G401.6 (cell line): ENCODE measurements around the gene WNT3A.

Experiments
- FAIRE-seq: peaks from 2 replicates; lab custom pipeline; 2012; peaks lifted over from hg19 to GRCh38; lab: Jason Lieb, UNC

The WNT3A gene

GRCh38 chr1:228048659-228049298 is 42.0 kb downstream of the WNT3A start:
- FAIRE-seq: no peak

GRCh38 chr1:228050571-228051231 is 43.9 kb downstream of the WNT3A start:
- FAIRE-seq: no peak

GRCh38 chr1:228058172-228058948 is 51.6 kb downstream of the WNT3A start:
- FAIRE-seq: no peak

- FAIRE-seq: no peak
These were observed 52.3 kb downstream of the WNT3A start for GRCh38 chr1:228058949-228059633.

- FAIRE-seq: no peak
These were observed 53.0 kb downstream of the WNT3A start for GRCh38 chr1:228059634-228060457.

- FAIRE-seq: no peak
These were observed 53.8 kb downstream of the WNT3A start for GRCh38 chr1:228060458-228061190.

- FAIRE-seq: no peak
These were observed 54.8 kb downstream of the WNT3A start for GRCh38 chr1:228061411-228062084.

- FAIRE-seq: no peak
These were observed 55.4 kb downstream of the WNT3A start for GRCh38 chr1:228062085-228062791.

- FAIRE-seq: no peak
These were observed 56.0 kb downstream of the WNT3A start for GRCh38 chr1:228062812-228063211.

- FAIRE-seq: no peak
These were observed 56.7 kb downstream of the WNT3A start for GRCh38 chr1:228063251-228064191.

- FAIRE-seq: no peak
These were observed 57.5 kb downstream of the WNT3A start for GRCh38 chr1:228064296-228064695.

- no peak for FAIRE-seq
These were observed 58.1 kb downstream of the WNT3A start for GRCh38 chr1:228064741-228065542.

- no peak for FAIRE-seq
These were observed 58.9 kb downstream of the WNT3A start for GRCh38 chr1:228065543-228066347.

- FAIRE-seq: no peak
These were observed 59.6 kb downstream of the WNT3A start for GRCh38 chr1:228066416-228066815.

GRCh38 chr1:228066891-228067654 is 60.3 kb downstream of the WNT3A start:
- no peak for FAIRE-seq

- no peak for FAIRE-seq
These were observed 61.6 kb downstream of the WNT3A start for GRCh38 chr1:228068359-228068758.
